ENCODE results near the gene RASIP1.

Gene RASIP1

GRCh38 chr19:48784527-48784926 lies 44.1 kb upstream of the RASIP1 start:
- no peak for TF ChIP-seq ZNF791 (tag by site-specific recombination; IDR thresholded peaks at IDR 0.05)
- TF ChIP-seq ZNF837 (tag by site-specific recombination; IDR thresholded peaks at IDR 0.05), result no peak
- no peak for TF ChIP-seq PATZ1 (tag by site-specific recombination; IDR thresholded peaks at IDR 0.05)
- no peak for TF ChIP-seq ZNF629 (tag by site-specific recombination; IDR thresholded peaks at IDR 0.05)
- TF ChIP-seq ZNF585B (tag by site-specific recombination; IDR thresholded peaks at IDR 0.05), result no peak
- TF ChIP-seq, protein P1, sequence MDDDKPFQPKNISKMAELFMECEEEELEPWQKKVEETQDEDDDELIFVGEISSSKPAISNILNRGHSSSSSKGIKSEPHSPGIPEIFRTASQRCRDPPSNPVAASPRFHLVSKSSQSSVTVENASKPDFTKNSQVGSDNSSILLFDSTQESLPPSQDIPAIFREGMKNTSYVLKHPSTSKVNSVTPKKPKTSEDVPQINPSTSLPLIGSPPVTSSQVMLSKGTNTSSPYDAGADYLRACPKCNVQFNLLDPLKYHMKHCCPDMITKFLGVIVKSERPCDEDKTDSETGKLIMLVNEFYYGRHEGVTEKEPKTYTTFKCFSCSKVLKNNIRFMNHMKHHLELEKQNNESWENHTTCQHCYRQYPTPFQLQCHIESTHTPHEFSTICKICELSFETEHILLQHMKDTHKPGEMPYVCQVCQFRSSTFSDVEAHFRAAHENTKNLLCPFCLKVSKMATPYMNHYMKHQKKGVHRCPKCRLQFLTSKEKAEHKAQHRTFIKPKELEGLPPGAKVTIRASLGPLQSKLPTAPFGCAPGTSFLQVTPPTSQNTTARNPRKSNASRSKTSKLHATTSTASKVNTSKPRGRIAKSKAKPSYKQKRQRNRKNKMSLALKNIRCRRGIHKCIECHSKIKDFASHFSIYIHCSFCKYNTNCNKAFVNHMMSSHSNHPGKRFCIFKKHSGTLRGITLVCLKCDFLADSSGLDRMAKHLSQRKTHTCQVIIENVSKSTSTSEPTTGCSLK (tag by site-specific recombination; IDR thresholded peaks at IDR 0.05), result no peak
- TF ChIP-seq ZNF24 (tag by site-specific recombination; IDR thresholded peaks at IDR 0.05), result no peak
- no peak for TF ChIP-seq FEZF1 (tag by site-specific recombination; IDR thresholded peaks at IDR 0.05)
- no peak for TF ChIP-seq ZNF654 (tag by site-specific recombination; IDR thresholded peaks at IDR 0.05; ENCODE audit: low read depth)
- no peak for TF ChIP-seq ZBTB48 (tag by site-specific recombination; IDR thresholded peaks at IDR 0.05)
- no peak for TF ChIP-seq ZNF501 (tag by site-specific recombination; IDR thresholded peaks at IDR 0.05)
- TF ChIP-seq ZNF514 (tag by site-specific recombination; IDR thresholded peaks at IDR 0.05), result no peak
- TF ChIP-seq SCRT1 (tag by site-specific recombination; IDR thresholded peaks at IDR 0.05; ENCODE audit: borderline replicate concordance), result no peak
- TF ChIP-seq ZFP41 (tag by site-specific recombination; IDR thresholded peaks at IDR 0.05; ENCODE audit: borderline replicate concordance), result no peak
- TF ChIP-seq, protein P2, sequence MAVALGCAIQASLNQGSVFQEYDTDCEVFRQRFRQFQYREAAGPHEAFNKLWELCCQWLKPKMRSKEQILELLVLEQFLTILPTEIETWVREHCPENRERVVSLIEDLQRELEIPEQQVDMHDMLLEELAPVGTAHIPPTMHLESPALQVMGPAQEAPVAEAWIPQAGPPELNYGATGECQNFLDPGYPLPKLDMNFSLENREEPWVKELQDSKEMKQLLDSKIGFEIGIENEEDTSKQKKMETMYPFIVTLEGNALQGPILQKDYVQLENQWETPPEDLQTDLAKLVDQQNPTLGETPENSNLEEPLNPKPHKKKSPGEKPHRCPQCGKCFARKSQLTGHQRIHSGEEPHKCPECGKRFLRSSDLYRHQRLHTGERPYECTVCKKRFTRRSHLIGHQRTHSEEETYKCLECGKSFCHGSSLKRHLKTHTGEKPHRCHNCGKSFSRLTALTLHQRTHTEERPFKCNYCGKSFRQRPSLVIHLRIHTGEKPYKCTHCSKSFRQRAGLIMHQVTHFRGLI (tag by site-specific recombination; IDR thresholded peaks at IDR 0.05), result no peak
- TF ChIP-seq, protein P3, sequence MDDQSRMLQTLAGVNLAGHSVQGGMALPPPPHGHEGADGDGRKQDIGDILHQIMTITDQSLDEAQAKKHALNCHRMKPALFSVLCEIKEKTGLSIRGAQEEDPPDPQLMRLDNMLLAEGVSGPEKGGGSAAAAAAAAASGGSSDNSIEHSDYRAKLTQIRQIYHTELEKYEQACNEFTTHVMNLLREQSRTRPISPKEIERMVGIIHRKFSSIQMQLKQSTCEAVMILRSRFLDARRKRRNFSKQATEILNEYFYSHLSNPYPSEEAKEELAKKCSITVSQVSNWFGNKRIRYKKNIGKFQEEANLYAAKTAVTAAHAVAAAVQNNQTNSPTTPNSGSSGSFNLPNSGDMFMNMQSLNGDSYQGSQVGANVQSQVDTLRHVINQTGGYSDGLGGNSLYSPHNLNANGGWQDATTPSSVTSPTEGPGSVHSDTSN (CRISPR knock-in tag; IDR thresholded peaks at IDR 0.05), result no peak
- no peak for TF ChIP-seq ZSCAN16 (tag by site-specific recombination; IDR thresholded peaks at IDR 0.05)
- TF ChIP-seq ZNF184 (tag by site-specific recombination; IDR thresholded peaks at IDR 0.05), result no peak
- no peak for TF ChIP-seq ZNF521 (tag by site-specific recombination; IDR thresholded peaks at IDR 0.05)
- CTCF ChIA-PET, result interaction anchor here (0.7 to 4.2 kb wide), 8 partner anchors 9 to 786 kb away, joined by 3 to 20 read pairs (median 3); partner anchors contain the start of genes CA11 and HSD17B14
- POLR2A ChIA-PET, result no interaction called here
- H3K27ac ChIP-seq (ENCODE audit: extremely low read depth, low read depth, low read length), result no peak overlapping the region
- H3K4me1 ChIP-seq (ENCODE audit: control insufficient read depth, insufficient read depth, low read length), result no peaks in the 10 kb centered on the region
- no peaks in the 10 kb centered on the region for H3K36me3 ChIP-seq (ENCODE audit: control insufficient read depth in 2 of 2, insufficient read depth in 1 of 2, low read length in 2 of 2)
- no peaks in the 10 kb centered on the region for H3K9me3 ChIP-seq (ENCODE audit: control insufficient read depth, insufficient read depth, low read depth, low read length)
- no peak overlapping the region for H3K4me3 ChIP-seq (ENCODE audit: low read depth, low read length)
